Activated CD4-positive, alpha-beta T cell treated with anti-CD3 and anti-CD28 coated beads, Interleukin-2, Interleukin-6, amounts not matched to agents 100 ng/mL and 50 ng/mL, durations not matched to agents 16 hours and 8 hours (primary cell): ENCODE results near the gene ITFG1.

Source experiments
- DNase-seq: peaks from one replicate; pipeline ENCODE4 v3.0.0-alpha.2; 2020

The ITFG1 gene

DNA sequence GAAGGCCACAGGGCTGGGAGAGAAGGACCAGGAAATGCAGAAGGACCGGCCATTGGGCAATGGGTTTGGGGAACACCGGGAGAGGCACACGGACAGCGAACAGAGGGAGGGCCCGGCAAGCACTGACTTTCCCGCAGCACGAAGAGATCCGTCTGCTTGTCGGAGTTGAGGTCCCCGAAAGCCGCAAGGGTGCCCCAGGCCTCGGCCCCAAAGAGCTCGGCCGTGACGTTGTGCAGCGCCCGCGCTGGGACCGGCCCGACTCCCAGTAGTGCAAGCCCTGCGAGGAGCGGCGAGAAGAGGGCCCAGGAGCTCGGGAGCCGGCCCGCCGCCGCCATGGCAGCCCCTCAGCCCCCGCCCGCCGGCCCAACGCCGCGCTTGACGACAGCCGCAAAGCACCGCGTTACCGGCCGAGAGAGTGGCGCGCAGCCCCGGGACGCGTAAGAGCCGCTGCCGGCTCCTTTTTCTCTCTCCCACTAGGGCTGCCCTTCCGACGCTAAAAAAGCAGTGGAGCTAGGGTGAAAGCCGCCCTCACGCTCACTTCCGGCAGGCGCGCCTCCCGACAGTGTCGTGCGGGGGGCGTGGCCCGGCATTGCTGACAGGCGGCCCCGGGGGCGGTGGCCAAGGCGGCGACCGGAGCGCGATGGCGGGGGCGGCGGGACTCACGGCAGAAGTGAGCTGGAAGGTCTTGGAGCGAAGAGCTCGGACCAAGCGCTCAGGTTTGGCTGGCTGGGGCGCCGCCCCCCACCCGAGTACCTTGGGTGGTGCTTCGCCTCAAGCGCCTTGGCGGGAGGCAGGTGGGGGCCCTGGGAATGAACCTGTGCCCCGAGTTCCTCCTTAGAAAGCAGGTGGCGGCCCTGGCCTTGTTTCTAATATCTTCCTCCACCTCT is at the start of gene ITFG1, which contains the start of gene PHKB:
ITFG1 (minus strand) TSS at position 353 of the 887 bp plus-strand sequence; CDS start at position 335, 18 bp downstream.
PHKB (plus strand) TSS at position 621 of the 887 bp plus-strand sequence; CDS start at position 641, 20 bp downstream.
- DNase-seq = peak; percentile 95

GRCh38 chr16:47507701-47508100 is 46.8 kb upstream of the ITFG1 start:
- DNase-seq = no peak

DNA sequence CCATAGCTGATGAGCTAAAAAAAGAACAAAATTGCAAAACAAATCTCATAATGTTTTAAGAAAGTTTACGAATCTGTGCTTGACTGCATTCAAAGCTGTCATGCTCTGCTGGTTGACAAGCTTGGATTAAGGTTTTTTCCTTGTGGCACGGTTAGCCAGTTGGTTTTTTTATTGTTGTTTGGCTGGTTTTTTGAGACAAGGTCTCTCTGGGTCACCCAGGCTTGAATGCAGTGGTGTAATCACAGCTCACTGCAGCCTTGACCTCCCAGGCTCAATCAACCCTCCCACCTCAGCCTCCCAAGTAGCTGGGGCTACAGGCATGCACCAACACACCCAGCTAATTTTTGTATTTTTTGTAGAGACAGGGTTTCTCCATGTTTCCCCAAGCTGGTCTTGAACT is 45.9 kb upstream of the ITFG1 start:
- DNase-seq = no peak

DNA sequence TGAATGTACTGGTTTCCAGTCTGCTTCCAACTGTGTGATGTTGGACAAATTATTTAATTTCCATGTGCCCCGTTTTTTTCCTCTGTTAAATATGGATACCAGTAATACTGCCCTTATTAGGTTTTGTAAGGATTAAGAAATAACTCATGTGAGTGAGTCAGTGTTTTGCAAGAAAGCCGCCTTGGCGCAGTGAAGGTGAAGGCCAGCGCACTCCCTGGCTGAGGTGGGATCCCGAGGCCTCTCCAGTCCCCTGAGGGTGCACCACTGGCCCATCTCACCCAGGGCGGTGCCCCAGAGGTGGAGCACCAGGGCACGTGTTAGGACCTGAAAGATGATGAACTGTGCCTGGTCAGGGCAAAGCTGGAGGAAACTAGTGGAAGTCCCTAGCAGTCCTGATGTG is 43.7 kb upstream of the ITFG1 start:
- no peak for DNase-seq

DNA sequence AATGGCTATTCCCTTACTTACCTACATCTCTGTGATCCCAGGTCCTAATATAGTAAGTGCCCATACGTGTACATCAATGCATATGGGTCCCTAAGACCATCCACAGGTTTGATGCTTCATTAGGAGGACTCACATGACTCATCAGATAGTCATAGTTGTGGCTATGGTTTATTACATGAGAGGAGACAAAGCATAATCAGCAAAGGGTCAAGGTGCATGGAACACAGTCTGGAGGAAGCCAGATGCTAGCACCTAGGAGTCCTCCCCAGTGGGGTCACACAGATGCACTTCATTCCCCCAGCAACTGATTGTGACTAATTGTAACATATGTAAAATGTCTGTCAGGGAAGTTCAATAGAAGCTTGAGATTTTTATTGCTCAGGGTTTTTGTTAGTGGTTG is 43.1 kb upstream of the ITFG1 start:
- DNase-seq = no peak

DNA sequence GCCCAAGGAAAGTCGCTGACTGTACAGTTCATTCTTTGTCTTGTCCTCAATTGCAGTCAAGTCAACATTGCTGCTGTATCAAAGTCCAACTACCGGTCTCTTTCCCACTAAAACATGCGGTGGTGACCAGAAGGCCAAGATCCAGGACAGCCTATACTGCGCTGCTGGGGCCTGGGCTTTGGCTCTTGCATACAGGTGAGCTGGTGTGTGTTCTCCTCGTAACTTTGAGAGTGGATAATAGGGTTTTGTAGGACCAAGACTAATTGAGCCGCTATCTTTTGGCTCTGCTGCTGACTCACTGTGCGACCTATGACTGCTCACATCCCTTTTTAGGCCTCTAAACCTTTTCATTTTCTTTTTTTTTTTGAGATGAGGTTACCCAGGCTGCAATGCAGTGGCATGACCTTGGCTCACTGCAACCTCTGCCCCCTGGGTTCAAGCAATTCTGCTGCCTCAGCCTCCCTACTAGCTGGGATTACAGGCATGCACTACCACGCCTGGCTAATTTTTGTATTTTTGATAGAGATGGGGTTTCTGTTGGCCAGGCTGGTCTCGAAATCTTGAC is 38.9 kb upstream of the ITFG1 start:
- DNase-seq = no peak

GRCh38 chr16:47499080-47499699 is 38.3 kb upstream of the ITFG1 start:
- DNase-seq = no peak

DNA sequence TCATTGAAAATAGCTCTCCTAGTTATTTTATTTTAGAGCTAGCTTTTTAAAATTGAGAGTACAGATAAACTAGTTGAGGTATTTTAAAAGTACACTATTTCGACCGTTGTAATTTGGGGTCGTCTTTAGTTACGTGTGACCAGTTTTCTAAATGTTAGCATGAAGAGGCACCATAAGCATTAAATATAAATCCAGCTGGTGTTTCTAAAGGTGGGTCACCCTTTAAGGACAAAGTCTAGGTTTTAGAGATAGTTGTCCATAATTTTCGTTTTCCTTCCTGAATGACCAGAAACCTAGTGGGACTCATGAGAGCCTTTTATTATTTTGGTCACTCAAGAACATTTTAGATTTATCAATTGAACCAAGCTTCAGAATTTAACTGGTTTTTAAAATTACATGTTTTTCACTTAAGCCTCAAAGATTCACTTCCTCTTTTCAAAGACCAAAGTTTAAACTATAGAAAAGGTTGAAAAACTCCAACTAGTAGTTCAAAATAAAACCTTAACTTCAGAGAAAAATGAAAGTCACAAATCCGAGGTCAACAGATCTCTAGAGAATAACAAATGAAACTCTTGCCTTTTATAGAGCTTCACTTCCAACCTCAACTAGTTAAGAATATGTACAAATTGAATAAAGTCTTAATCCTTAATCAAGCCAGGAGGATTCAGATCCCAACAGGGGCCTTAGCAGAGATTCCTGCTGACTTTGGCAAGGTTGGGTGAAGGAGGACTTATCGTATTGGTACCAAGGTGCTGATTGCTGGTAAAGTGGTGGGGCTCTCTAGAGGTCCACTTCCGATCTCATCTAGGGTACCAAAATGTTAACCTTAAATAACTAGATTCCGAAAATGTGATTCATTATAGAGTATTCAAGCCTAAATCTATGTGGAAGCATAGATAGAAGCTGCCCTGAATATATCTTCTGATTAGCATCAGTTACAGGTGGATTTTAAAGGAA is 32.8 kb upstream of the ITFG1 start:
- no peak for DNase-seq

- no peak for DNase-seq
Measured at GRCh38 chr16:47492428-47493377, 31.8 kb upstream of the ITFG1 start.

DNA sequence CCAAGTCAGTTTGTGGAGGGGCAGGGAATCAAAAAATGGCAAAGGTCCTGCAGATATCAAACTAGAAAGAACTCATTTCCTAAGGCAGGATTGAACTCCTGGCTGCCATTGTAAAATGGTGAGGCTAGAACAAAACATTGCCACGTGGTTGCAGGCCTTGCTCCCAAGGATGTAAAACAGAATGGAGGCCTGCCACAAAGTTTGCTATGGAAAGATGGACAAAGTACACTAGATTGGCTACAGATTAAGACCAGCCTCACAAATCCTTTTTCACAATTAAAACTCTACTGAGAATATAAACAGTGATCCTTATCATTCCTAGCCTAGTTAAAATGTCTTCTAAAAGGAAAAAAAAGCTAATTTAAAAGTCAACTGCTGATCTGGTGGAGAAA is 31.2 kb upstream of the ITFG1 start:
- no peak for DNase-seq

GRCh38 chr16:47490471-47490870 is 29.6 kb upstream of the ITFG1 start:
- no peak for DNase-seq

GRCh38 chr16:47488051-47488450 is 27.2 kb upstream of the ITFG1 start:
- no peak for DNase-seq

DNA sequence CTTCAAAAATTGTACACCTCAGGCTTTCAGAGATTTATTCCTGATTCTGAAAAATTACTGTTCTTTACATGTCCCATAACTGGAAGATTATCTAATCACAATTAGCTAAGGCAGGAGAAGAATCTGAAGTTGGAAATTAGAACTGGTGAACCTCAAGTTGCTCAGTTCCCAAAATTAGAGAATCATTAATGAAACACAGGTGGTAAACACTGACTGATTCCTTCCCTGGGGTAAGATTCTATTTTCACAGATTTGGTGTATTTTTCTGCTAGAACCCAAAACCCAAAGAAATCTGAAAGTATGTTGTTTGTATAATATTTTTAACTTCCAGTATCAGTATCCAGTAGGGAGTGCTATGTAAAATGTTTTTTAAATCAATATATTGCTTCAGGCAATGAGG is 26.0 kb upstream of the ITFG1 start:
- no peak for DNase-seq

DNA sequence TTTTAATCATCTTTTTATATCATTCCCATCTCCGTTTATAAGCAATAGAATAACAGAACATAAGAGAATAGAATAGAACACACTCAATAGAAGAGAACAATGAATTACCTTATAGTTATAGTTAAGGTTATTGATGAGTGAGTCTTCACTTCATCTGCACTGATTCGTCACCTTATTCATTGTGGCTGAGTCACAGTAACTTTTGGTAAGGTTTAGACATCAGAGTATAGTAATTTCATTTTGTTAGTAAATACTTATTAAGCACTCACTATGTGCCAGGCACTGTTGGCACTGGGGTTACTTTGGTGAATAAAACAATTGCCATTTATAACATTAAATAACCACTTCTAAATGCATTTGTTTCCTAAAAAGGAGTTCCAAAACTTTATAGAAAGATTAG is 22.8 kb upstream of the ITFG1 start:
- DNase-seq = no peak

DNA sequence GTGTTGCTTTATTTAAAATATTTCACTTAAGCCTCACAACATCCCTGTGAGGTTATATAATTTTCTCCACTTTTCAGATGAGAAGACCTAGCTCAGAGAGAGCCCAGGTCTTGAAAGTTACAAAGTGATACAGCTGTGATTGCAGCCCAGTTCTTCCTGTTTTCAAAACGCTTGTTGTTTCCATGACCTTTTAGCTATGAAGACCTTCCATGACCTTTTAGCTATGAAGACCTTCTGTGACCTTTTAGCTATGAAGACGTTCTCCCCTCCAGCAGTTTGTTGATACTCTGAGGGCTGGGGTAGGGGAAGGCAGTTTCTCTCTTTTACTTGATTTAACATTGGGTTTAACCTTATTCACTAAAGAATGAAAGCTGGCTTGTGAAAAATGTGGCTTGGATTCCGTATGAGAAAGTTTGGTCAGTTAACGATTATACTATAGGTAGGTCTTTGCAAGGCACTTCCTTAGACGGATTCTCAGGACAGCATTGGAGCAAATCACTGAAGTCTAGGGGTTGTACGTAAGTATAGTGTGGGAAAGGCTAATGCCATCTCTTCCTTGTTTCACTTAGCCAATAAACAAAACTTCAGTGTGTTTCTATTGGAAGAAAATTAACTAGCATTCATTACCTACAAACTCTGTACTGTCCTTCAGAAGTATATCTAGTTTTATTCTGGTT is 21.0 kb upstream of the ITFG1 start:
- DNase-seq = no peak

DNA sequence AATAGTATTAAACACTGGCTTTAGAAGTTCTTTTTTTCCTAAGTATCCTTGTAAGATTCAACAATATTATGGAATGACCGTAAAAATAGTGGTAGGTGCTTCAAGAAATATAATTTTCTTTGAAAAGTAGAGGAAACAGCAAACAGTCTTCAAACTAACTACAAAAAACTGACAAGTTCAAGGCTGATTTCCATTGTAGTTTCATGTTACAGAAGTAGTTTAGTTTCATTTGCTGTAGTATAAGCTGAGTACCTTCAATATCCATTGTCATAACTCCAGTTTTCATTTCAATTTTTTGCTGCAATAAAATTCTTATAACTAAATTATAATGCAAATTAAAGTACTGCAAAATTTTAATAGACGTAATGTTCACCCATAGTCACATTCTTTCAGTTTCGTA is 19.5 kb upstream of the ITFG1 start:
- DNase-seq = no peak

DNA sequence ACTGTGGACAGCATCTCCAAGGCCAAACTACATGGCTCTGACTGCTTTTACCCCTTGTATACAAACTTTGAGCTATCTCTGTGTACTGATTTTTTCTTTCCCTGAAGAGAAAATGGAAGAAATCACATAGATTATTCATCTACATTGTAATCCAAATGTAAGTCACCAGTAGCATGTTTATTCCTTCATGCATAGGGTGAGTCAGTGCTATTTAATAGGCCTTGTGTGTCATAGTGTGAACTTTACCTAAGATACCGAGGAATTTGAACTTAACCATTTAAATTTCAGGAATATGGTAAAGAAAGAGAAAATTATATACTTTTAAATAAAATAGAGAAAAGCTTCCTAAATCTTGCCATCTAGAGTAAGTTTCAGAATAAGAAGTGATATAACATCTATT is 16.8 kb upstream of the ITFG1 start:
- no peak for DNase-seq

- DNase-seq = no peak
Measured at GRCh38 chr16:47476654-47477345, 15.9 kb upstream of the ITFG1 start.

DNA sequence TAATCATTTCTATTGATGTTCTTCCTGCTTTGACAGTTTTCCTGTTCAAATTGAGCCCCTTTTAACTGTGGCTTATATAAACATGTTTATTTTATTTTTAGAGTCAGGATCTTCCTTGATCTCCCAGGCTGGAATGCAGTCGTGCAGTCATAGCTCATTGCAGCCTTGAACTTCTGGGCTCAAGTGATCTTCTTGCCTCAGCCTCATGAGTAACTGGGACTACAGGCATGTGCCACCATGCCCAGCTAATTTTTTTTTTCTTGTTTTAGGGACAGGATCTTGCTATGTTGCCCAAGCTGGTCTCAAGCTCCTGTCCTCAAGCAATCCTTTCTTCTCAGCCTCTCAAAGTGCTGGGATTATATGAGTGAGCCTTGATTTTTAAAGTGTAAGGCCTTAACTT is 14.9 kb upstream of the ITFG1 start:
- DNase-seq = no peak

- no peak for DNase-seq
Measured at GRCh38 chr16:47473792-47474191, 12.9 kb upstream of the ITFG1 start.
